Measurements from ENCODE around the gene KIAA0408.

KIAA0408 gene

DNA sequence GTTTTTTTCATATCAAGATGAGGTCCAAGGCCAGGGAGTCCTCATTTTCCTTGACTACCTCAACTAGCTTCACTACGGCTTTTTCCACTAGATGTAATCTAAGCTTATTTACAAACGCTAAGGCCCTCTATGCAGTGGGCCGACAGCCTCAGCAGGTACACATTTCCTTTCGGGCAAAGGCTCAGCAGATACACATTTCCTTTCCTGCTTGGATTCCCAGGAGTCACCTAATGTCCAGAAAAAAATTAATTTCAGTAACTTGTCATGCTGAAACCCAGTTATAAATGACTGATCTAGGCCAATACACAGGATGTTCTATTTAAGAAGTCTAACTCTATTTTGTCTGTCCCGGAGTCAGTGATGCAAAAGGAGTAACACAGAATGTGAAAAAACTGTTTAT is 7.2 kb upstream of the KIAA0408 start:
- no peak for TF ChIP-seq CTCF (IDR thresholded peaks at IDR 0.05; ENCODE audit: control extremely low read depth, extremely low read depth, low read depth, missing control alignments)
- POLR2A ChIA-PET = no interaction called here
- DNase-seq (ENCODE audit: extremely low spot score) = no peak
- CTCF ChIA-PET = interaction anchor here (0.8 to 2.7 kb wide), 13 partner anchors 9 to 223 kb away, joined by 3 to 38 read pairs (median 4); no protein-coding TSS in a partner anchor

GRCh38 chr6:127464881-127465459 is 5.8 kb upstream of the KIAA0408 start:
- DNase-seq (ENCODE audit: extremely low spot score) = peak; percentile 55
- ChIA-PET POLR2A (no interaction called here), CTCF (interaction anchor here (0.9 to 6.9 kb wide), 8 partner anchors 15 to 177 kb away, joined by 3 to 59 read pairs (median 8); no protein-coding TSS in a partner anchor)
- peak; percentile 86 for TF ChIP-seq CTCF (IDR thresholded peaks at IDR 0.05; ENCODE audit: control extremely low read depth, extremely low read depth, low read depth, missing control alignments)

- CTCF ChIA-PET = interaction anchor here (0.6 to 6.9 kb wide), 11 partner anchors 12 to 179 kb away, joined by 3 to 59 read pairs (median 4); no protein-coding TSS in a partner anchor
- no peak for TF ChIP-seq CTCF (IDR thresholded peaks at IDR 0.05; ENCODE audit: control extremely low read depth, extremely low read depth, low read depth, missing control alignments)
- POLR2A ChIA-PET = no interaction called here
- no peak for DNase-seq (ENCODE audit: extremely low spot score)
These were observed 5.1 kb upstream of the KIAA0408 start for GRCh38 chr6:127464161-127464880.

- TF ChIP-seq CTCF (IDR thresholded peaks at IDR 0.05; ENCODE audit: control extremely low read depth, extremely low read depth, low read depth, missing control alignments) = no peak
- no peak for DNase-seq (ENCODE audit: extremely low spot score)
- ChIA-PET POLR2A (no interaction called here), CTCF (interaction anchor here (1.0 to 6.9 kb wide), 9 partner anchors 8 to 180 kb away, joined by 3 to 59 read pairs (median 4); no protein-coding TSS in a partner anchor)
These were observed 3.9 kb upstream of the KIAA0408 start for GRCh38 chr6:127463056-127463455.

DNA sequence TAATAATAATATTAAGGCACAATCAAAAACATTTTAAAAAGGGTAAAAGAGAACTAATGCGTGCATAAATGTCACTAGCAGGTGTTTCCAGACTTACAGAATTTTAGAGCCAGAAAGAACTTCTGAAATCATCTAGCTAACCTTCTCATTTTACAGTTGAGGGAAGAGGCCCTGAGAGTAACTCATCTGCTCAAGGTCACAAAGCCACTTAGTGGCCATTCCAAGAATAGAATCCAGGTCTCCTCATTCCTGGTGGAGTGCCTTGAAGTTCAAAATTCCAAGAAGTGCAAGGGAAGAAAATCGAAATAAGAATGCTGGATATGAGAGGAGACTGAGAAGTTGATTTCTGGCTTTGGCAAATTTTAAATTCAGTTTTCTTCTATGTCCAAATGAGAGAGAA is 3.2 kb upstream of the KIAA0408 start:
- DNase-seq (ENCODE audit: extremely low spot score) = no peak
- CTCF ChIA-PET = interaction anchor here (1.0 to 6.9 kb wide), 6 partner anchors 9 to 179 kb away, joined by 3 to 59 read pairs (median 4); no protein-coding TSS in a partner anchor

More for the DNA sequence above, 3.2 kb upstream of the KIAA0408 start:
- TF ChIP-seq CTCF (IDR thresholded peaks at IDR 0.05; ENCODE audit: control extremely low read depth, extremely low read depth, low read depth, missing control alignments) = no peak
- POLR2A ChIA-PET = no interaction called here
